Mucosa of stomach (tissue), 1 donor: ENCODE data around the gene PROX1.

Experiments used
- H3K27me3 ChIP-seq: one replicate; pipeline ENCODE4 v1.7.0; 2013; ENCODE audit warnings: mild to moderate bottlenecking, low read length; ENCODE audit not compliant: control insufficient read depth, insufficient read depth
- H3K36me3 ChIP-seq: one replicate; pipeline ENCODE4 v1.7.0; 2013; ENCODE audit warnings: low read length; ENCODE audit not compliant: control insufficient read depth, insufficient read depth
- H3K4me1 ChIP-seq: one replicate; pipeline ENCODE4 v1.7.0; 2013; ENCODE audit warnings: mild to moderate bottlenecking, low read length; ENCODE audit not compliant: control insufficient read depth, insufficient read depth
- H3K4me3 ChIP-seq: one replicate; pipeline ENCODE4 v1.7.0; 2013; ENCODE audit warnings: low read length
- H3K9ac ChIP-seq: one replicate; pipeline ENCODE4 v1.7.0; 2013; ENCODE audit warnings: mild to moderate bottlenecking, low read length, moderate library complexity
- H3K9me3 ChIP-seq: one replicate; pipeline ENCODE4 v1.7.0; 2013; ENCODE audit warnings: mild to moderate bottlenecking, low read length, moderate library complexity; ENCODE audit not compliant: control insufficient read depth
- donor health status: Pancreatic carcinoma.

PROX1 gene

DNA sequence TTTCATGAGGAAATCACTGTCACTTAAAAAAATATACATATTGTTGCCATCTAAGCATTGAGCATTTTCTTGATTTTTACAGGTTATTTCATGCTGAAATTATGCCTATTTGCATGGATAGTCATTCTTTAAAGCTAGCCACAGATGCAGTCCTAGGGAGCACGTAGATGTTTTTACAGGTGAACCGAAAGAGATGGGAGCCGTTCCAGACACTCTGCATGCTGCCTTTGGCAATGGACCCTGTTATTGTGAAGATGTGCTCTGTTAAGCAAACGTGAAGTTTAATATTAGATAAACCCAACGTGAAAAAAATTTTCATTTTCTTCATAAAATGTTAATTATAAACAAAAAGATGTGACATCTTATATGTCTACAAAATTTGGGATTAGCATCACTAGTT lies 7.1 kb downstream of the PROX1 start:
- H3K4me1 ChIP-seq, result no peaks in the 10 kb centered on the region
- no peaks in the 10 kb centered on the region for H3K36me3 ChIP-seq
- no peak overlapping the region for H3K4me3 ChIP-seq
- H3K9ac ChIP-seq, result no peak overlapping the region
- H3K27me3 ChIP-seq, result peaks cover 8% of the 10 kb centered on the region
- H3K9me3 ChIP-seq, result no peaks in the 10 kb centered on the region

DNA sequence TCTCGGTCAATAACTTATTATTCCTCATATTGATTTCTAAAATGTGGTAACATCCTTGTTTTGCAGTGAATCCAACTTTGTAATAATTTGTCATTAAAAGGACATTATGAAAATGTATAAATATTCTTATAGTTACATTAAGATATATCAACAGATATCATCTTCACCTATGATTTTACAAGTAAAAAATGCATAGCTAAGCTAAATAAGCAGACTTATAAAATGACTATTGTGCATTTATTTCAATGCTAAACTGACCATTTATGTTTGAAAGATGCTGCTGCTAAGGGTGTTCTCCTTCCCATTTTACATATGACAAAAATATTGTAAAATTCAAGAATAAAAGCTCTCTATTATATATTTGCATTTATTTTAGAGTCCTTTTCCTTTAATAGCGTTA lies 7.8 kb downstream of the PROX1 start:
- no peak overlapping the region for H3K4me3 ChIP-seq
- H3K27me3 ChIP-seq, result peaks cover 3% of the 10 kb centered on the region
- H3K9ac ChIP-seq, result no peak overlapping the region
- H3K9me3 ChIP-seq, result no peaks in the 10 kb centered on the region
- no peaks in the 10 kb centered on the region for H3K36me3 ChIP-seq
- no peaks in the 10 kb centered on the region for H3K4me1 ChIP-seq

DNA sequence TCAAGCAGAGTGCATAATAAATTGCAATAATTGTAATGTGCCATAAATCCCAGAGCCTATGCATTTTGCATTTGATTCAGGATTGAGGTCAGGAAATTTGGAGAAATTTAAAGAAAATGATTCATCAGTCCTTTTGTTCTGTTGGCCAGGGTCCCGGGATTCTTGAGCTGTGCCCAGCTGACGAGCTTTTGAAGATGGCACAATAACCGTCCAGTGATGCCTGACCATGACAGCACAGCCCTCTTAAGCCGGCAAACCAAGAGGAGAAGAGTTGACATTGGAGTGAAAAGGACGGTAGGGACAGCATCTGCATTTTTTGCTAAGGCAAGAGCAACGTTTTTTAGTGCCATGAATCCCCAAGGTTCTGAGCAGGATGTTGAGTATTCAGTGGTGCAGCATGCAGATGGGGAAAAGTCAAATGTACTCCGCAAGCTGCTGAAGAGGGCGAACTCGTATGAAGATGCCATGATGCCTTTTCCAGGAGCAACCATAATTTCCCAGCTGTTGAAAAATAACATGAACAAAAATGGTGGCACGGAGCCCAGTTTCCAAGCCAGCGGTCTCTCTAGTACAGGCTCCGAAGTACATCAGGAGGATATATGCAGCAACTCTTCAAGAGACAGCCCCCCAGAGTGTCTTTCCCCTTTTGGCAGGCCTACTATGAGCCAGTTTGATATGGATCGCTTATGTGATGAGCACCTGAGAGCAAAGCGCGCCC lies 8.7 kb downstream of the PROX1 start:
- Histone ChIP-seq H3K4me3 (no peak overlapping the region), H3K4me1 (no peaks in the 10 kb centered on the region), H3K27me3 (no peaks in the 10 kb centered on the region), H3K9ac (no peak overlapping the region), H3K9me3 (no peaks in the 10 kb centered on the region), H3K36me3 (no peaks in the 10 kb centered on the region)

DNA sequence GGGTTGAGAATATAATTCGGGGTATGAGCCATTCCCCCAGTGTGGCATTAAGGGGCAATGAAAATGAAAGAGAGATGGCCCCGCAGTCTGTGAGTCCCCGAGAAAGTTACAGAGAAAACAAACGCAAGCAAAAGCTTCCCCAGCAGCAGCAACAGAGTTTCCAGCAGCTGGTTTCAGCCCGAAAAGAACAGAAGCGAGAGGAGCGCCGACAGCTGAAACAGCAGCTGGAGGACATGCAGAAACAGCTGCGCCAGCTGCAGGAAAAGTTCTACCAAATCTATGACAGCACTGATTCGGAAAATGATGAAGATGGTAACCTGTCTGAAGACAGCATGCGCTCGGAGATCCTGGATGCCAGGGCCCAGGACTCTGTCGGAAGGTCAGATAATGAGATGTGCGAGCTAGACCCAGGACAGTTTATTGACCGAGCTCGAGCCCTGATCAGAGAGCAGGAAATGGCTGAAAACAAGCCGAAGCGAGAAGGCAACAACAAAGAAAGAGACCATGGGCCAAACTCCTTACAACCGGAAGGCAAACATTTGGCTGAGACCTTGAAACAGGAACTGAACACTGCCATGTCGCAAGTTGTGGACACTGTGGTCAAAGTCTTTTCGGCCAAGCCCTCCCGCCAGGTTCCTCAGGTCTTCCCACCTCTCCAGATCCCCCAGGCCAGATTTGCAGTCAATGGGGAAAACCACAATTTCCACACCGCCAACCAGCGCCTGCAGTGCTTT lies 9.4 kb downstream of the PROX1 start:
- Histone ChIP-seq H3K9me3 (no peaks in the 10 kb centered on the region), H3K4me1 (no peaks in the 10 kb centered on the region), H3K4me3 (no peak overlapping the region), H3K27me3 (no peaks in the 10 kb centered on the region), H3K36me3 (no peaks in the 10 kb centered on the region), H3K9ac (no peak overlapping the region)

DNA sequence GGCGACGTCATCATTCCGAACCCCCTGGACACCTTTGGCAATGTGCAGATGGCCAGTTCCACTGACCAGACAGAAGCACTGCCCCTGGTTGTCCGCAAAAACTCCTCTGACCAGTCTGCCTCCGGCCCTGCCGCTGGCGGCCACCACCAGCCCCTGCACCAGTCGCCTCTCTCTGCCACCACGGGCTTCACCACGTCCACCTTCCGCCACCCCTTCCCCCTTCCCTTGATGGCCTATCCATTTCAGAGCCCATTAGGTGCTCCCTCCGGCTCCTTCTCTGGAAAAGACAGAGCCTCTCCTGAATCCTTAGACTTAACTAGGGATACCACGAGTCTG lies 10.0 kb downstream of the PROX1 start:
- Histone ChIP-seq H3K27me3 (no peaks in the 10 kb centered on the region), H3K36me3 (no peaks in the 10 kb centered on the region), H3K4me3 (no peak overlapping the region), H3K9me3 (no peaks in the 10 kb centered on the region), H3K9ac (no peak overlapping the region), H3K4me1 (no peaks in the 10 kb centered on the region)

DNA sequence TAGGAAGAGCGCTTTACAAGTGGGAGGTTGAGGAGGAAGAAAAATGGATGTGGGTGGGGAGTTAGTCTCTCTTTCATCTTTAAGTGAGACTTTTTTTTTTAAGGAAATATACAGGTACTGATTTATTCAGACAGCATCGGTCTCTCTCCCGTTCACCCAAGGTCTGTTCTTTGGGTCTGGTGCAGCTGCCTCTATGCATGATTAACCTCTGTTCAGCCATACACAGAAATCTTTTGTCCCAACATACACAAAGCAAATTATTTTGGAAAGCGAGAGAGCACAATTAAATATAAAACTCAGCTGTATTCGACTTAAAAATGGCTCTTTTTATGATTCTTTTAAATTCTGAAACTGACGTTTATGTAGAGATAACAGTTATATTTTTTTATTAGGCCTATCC lies 11.0 kb downstream of the PROX1 start:
- H3K4me1 ChIP-seq, result no peaks in the 10 kb centered on the region
- H3K9me3 ChIP-seq, result no peaks in the 10 kb centered on the region
- no peaks in the 10 kb centered on the region for H3K27me3 ChIP-seq
- H3K36me3 ChIP-seq, result no peaks in the 10 kb centered on the region
- no peak overlapping the region for H3K9ac ChIP-seq
- H3K4me3 ChIP-seq, result no peak overlapping the region

DNA sequence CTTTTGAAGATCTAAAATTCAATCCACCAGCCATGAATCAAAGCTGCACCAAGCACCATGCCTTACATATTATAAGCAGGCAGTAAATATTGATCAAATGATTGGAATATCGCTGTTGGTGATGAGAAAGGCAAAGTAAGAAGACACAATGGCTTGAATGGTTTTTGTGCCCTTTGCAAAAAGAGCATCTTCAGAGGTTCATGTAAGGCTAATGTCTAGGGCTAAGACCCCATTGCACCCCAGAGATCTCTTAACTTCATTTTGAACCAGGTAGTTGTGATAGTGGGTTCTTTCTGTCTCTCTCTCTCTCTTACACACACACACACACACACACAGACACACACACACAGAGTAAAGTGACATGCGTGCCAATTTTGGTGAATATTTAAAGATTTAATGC lies 12.0 kb downstream of the PROX1 start:
- H3K4me3 ChIP-seq, result no peak overlapping the region
- H3K9me3 ChIP-seq, result no peaks in the 10 kb centered on the region
- H3K4me1 ChIP-seq, result no peaks in the 10 kb centered on the region
- no peaks in the 10 kb centered on the region for H3K27me3 ChIP-seq
- no peak overlapping the region for H3K9ac ChIP-seq
- H3K36me3 ChIP-seq, result no peaks in the 10 kb centered on the region

DNA sequence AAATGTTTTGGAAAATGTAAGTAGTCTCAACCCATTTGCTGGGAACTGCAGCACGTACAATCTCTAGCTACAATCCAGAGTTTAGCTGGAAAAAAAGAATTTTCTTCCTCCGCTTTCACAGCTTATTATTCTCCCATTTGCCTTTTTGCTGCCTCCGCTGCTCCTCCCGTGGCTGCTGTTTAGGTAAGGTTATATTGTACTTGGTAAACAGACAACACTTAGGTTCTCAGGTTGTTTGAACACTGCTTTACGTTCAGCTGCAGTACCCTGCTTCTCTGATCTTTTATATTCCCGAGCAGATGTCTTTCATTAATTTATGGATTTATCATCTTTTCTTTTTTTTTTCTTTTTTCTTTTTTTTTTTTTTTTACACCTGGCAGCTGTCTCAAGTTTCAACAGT lies 14.3 kb downstream of the PROX1 start:
- no peaks in the 10 kb centered on the region for H3K4me1 ChIP-seq
- no peak overlapping the region for H3K4me3 ChIP-seq
- no peaks in the 10 kb centered on the region for H3K36me3 ChIP-seq
- no peaks in the 10 kb centered on the region for H3K9me3 ChIP-seq
- H3K9ac ChIP-seq, result no peak overlapping the region
- H3K27me3 ChIP-seq, result no peaks in the 10 kb centered on the region

DNA sequence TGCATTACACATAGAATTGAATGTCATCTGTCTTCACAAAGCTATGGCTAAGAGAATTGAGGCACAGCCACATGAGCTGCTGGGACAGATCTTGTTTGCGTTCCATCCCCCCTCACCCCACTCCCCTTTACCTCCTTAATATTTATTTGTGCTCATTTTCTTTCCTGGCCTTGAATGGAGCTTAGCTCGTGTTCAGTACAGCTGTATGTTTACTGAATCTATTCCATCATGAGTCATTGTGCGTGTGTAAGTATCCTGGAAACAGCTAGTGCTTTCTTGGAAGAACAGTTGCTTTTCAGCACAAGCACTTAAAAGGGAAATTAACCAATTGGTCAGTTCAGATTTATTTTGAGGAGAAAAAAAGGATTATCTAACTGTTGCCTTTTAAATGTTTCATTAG lies 14.7 kb downstream of the PROX1 start:
- Histone ChIP-seq H3K27me3 (no peaks in the 10 kb centered on the region), H3K4me1 (no peaks in the 10 kb centered on the region), H3K4me3 (no peak overlapping the region), H3K9ac (no peak overlapping the region), H3K36me3 (no peaks in the 10 kb centered on the region), H3K9me3 (no peaks in the 10 kb centered on the region)

DNA sequence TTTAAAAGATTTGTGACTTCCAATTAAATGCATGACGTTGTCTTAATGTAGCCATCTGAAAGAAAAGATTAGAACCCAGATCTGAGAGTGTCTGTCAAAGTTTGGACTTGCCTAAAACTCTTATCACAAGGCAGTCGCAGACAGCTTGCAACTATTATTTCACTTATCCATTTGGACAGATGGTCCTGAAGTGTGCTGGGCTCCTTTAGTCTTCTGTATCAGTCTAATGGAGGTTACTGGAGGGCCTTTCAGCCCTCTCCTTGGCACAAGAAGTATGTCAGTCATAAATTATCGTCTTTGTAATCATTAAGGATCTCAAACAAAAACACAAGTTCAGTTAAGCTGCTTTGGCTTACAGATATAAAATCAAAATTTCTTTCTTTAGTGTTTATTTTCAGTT lies 15.5 kb downstream of the PROX1 start:
- Histone ChIP-seq H3K36me3 (no peaks in the 10 kb centered on the region), H3K9ac (no peak overlapping the region), H3K4me1 (no peaks in the 10 kb centered on the region), H3K4me3 (no peak overlapping the region), H3K9me3 (no peaks in the 10 kb centered on the region), H3K27me3 (no peaks in the 10 kb centered on the region)

DNA sequence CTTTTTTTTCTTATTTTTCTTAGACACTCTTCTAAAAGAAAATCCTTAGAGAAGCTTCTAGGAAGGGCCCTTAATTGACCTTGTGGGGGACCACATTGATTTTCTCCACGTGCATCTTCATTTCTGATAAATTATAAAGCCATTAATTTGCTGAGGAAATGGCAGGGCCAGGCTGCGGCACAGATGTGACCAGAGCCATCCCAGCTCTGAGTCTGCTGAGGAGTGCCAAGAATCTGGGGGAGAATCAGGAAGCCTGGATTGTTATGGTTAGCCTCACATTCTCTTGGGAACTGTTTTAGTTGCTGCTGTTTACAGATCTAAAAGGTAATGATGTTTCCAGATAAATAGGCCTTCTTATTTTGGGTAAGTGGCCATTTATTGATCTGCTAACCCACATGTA lies 16.2 kb downstream of the PROX1 start:
- no peaks in the 10 kb centered on the region for H3K36me3 ChIP-seq
- no peaks in the 10 kb centered on the region for H3K9me3 ChIP-seq
- no peaks in the 10 kb centered on the region for H3K4me1 ChIP-seq
- H3K27me3 ChIP-seq, result no peaks in the 10 kb centered on the region
- no peak overlapping the region for H3K4me3 ChIP-seq
- H3K9ac ChIP-seq, result no peak overlapping the region

DNA sequence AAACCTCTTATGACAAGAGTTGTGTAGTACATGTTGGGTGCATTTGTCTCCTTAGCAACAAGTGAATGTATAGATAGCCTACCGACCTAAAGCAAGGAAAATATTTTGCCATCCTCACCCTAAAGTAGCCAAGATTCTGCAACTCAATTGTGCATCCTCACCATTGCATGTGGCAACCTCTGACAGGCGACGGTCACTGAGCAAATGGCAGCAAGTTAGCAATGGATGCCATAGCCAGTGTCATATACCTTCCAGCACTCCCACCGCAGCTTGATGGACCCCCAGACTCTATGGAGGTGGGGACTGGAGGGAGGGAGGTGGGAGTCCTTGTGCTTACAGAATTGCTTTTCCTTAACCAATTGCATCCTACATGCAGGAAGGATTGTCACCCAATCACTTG lies 17.0 kb downstream of the PROX1 start:
- Histone ChIP-seq H3K36me3 (no peaks in the 10 kb centered on the region), H3K4me1 (no peaks in the 10 kb centered on the region), H3K9me3 (no peaks in the 10 kb centered on the region), H3K27me3 (no peaks in the 10 kb centered on the region), H3K4me3 (no peak overlapping the region), H3K9ac (no peak overlapping the region)
